NOMO-1 treated with dmso at 0.1 percent for 144 hours (cell line): ENCODE results near the gene KCNN3.
"Not testable (repeated sequence)": the region's sequence is repeated elsewhere in the genome, so short reads cannot be mapped to it uniquely, and the experiment has no call there.

Experiments
- DNase-seq: peaks from one replicate; lab custom pipeline; 2025; ENCODE audit not compliant: unreplicated experiment; lab: John Stamatoyannopoulos, UW

The KCNN3 gene

DNA sequence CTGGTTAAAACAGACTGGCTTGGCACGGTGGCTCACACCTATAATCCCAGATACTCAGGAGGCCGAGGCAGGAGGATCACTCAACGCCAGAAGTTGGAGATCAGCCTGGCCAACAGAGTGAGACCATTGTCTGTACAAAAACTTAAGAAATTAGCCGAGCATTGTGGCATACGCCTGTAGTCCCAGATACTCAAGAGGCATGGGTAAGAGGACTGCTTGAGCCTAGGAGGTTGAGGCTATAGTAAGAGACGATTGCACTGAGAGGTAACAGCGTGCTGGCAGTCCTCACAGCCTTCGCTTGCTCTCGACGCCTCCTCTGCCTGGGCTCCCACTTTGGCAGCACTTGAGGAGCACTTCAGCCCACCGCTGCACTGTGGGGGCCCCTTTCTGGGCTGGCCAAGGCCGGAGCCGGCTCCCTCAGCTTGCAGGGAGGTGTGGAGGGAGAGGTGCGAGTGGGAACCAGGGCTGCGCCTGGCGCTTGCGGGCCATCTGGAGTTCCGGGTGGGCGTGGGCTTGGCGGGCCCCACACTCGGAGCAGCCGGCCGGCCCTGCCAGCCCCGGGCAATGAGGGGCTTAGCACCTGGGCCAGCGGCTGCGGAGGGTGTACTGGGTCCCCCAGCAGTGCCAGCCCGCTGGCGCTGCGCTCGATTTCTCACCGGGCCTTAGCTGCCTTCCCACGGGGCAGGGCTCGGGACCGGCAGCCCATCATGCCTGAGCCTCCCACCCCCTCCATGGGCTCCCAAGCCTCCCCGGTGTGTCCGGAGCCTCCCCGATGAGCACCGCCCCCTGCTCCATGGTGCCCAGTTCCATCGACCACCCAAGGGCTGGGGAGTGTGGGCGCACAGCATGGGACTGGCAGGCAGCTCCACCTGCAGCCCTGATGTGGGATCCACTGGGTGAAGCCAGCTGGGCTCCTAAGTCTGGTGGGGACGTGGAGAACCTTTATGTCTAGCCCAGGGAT is 199.5 kb downstream of the KCNN3 start:
- not testable (repeated sequence) for DNase-seq

DNA sequence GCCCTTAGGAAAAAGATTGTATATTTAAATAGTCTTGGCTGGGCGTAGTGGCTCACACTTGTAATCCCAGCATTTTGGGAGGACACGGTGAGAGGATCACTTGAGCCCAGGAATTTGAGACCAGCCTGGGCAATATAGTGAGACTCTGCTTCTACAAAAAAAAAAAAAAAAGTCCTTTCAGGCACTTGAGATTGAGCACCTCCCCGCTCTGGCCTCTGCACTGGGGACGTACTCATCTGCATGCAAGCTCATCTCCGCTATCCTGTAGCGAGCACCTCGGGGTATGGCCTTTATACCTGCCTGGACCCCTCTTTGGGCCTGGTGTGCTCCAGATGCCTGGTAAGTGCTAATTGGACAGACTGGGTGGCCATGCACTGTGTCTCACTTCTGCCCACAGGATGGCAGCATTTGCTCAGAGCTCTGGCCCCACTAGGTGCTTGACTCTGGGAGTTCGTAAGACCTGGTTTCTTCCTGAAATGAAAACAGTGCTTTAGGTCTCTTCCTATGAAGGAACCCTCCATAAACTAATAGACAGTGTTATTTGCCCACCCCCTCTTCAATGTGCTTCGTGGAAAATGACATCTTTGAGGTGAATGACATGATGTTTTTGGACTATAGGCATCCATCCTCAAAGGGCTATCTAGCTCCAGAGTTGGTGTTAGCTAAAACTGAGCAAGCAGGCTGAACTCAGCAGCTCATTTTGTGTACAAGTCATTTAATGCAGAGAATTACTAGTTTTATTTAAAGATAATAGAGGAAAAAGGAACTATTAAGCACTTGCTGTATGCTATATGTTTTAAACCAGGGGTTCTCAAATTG is 200.4 kb downstream of the KCNN3 start:
- peak; percentile 44 for DNase-seq

DNA sequence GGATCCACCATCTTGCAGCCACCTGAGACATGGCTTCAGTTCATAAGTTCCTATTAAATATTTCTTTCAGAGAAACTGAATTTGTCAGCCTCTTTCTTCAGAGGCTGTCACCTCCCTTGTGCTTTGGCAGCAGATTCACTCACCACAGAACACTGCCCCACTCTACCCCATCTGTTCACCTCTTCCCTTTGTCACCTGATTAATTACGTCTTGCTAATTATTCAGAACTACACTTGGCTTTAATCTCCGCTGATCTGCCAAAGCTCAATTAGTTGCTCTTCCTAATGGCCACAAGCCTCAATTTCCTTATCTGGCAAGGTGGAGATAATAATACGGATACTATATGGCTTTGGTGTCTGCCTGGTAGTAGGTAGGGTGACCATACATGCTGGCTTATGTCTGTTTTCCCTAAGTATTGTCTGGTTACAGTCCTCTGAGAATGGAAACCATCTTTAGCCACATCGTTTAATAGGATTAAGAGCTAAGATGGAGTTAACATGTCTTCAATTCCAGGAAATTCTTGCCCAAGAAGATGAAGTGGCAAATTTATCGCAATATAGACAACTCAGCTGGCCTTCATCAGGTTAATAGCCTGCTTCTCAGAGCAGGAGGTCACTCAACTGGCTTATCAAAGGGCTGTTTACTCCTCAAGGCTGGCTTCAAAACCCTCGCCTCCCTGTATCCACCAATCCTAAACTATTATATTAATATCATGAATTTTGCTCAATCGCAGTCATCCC is 203.9 kb downstream of the KCNN3 start:
- no peak for DNase-seq

DNA sequence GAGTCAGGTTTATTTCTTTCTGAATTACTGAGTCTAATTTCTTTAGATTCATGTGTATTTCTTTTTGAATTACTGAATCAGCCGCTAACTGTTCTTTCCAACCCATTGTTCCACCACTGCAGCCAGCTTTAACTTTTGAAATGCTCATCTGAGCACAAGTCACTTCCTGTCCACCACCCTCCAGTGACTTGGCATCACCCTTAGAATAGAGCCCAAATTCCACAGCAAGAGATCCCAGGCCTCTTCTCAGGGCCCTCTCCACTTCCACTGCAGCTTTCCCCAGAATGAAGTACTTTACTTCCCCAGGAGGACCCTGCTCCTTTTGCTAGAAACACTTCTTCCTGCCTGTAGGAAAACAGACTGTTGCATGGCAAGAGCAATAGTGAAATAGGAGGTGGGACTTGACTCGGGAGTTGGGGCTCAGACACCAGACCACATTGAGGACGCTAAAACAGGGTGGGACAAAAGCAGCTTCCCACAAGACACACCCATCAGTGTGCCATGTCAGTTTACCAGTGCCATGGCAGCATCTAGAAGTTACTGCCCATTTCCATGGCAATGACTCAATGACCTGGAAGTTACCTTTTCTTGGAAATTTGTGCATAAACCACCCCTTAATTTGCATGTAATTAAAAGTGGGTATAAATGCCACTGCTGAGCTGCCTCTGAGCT is 205.6 kb downstream of the KCNN3 start:
- no peak for DNase-seq

DNA sequence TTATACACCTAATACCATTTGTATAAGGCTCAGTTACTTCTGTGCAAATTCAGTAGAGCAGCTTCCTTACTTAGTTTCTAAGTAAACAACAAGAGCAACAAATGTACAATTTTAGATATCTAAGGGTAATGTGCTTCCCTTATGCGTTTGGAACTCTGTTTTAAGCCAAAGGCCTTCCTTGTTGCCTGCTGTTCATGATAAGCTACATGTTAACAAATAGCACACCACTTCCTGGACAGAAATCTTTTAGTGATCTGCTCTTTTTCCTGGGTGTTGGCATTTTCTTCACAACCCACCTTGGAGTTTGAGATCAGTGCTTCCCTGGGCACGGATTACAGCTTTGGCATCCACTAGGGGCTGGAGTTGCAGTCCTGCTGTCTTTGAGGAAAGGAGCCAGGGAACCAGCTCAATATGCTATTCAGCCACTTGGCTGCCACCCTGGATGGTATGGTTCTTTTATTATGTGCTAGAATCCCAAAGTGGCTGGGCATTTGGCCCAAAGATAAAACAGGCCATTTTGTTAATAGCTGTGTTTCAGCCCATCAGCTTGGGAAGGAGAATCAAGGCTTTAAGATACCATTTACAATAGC is 206.5 kb downstream of the KCNN3 start:
- DNase-seq: no peak

DNA sequence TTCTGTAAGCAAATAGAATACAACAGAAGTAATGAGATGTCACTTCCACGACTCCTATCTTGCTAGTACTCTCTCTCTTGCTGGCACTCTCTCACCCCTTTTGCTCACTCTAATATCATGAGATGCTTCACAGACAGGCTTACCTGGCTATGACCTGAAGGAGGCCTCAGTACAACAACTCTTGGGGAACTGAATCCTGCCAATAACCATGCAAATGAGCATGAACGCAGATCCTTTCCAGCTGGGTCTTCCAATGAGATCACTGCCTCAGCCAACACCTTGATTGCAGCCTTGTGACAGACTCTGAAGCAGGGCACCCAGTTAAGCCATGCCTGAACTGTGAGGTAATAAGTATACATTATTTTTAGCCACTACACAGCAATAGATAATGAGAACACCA is 209.0 kb downstream of the KCNN3 start:
- DNase-seq: no peak

DNA sequence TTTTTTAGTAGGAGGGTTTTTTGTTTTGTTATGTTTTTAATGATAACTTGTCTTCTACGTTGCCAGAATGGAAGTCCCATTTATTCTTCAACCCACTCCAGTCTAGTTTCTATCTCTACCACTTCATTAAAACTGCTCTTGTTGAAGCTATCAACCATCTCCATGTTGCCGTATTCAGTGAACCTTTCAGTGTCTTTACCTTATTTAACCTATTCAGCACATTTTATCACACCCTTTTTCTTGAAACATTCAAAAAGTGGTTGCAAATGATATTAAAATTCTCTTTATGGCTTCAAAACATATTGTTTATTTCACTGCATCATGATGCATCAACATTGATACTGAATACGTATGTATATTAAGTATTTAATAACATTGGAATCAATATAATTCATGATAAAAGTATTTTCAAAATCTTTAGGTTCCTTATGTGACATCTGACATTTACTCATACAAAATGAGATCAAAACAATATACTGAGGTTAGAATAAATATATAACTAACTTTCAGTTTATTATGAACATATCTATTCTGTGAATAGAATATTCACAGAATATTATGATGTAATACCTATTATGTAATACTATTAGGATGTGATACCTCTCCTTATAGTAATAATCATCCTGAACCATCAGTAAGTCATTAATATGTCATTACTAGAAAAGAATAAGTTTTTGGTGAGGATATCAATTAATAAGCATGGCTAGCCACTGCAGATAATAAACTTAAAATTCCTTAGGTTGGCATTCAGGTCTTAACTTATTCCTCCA is 210.1 kb downstream of the KCNN3 start:
- no peak for DNase-seq

DNA sequence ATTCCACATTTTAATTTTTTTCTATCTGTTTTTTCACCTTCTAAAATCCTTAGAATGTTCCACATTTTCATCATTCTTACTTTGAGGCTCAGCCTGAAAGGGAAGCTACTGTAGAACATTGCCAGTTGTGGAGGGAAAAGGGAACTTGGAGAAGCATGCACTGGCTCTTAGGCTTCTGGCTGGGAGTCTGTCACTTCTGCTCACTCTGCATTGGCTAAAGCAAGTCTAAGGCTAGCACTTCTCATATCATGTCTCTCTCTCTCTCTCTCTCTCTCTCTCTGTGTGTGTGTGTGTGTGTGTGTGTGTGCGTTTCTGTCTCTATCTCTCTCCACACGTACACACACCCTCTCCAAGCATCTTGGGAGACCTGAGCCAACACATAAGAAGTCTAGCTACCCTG is 212.5 kb downstream of the KCNN3 start:
- DNase-seq: peak; percentile 54

DNA sequence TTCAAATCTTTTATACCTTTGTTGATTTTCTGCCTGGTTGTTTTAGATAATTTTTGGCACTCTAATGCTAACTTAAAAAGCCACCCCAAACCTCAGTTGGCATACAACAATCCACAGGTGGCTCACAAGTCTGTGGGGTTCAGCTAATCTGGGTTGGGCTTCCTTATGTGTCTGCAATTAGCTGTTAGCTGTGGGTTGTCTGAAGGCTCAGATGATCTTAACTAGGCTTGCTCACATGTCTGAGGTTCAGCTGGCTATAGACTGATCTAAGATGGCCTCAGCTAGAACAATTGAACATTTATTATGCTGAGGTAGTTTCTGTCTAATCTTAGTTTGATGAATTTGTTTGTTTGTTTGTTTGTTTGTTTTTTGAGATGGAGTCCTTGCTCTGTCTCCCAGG is 217.2 kb downstream of the KCNN3 start:
- no peak for DNase-seq
